Neural progenitor cell (in vitro differentiated cells): ENCODE measurements around the gene SLC30A3.

Experiments used
- EZH2 ChIP-seq: fragments of 200-600 bp; sonication (generic); IDR thresholded peaks from 2 replicates; pipeline ENCODE4 v1.6.1; 2017; ENCODE audit warnings: antibody characterized with exemption, mild to moderate bottlenecking, moderate library complexity
- EZH2phosphoT487 ChIP-seq: fragments of 200-600 bp; sonication (generic); IDR thresholded peaks from 2 replicates; pipeline ENCODE4 v1.6.1; 2017; ENCODE audit warnings: antibody characterized with exemption
- TF ChIP-seq, protein P1 (sequence below): fragments of 200-600 bp; sonication (generic); IDR thresholded peaks from 2 replicates; pipeline ENCODE4 v1.5.1; 2017; ENCODE audit warnings: antibody characterized with exemption, mild to moderate bottlenecking

DNA sequence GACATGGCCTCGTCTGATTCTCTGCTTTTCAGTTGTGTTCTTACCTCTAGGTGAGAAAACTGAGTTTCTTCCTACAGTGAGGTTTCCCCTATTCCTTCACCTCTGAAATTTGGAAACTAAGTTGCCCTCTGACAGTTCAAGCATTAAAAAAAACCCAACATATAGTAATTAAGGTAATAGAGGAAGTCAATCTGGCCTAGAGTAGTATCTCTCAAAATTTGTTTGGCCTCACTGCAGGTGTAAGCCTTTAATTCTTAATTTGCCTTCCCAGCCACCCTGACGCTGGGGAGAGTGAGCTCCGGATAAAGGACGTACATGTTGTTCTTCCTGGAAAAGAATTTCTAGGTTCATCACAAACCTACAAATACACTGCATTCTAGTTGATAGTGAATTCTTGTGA, 44.2 kb downstream of the SLC30A3 start:
- TF ChIP-seq, protein P1, sequence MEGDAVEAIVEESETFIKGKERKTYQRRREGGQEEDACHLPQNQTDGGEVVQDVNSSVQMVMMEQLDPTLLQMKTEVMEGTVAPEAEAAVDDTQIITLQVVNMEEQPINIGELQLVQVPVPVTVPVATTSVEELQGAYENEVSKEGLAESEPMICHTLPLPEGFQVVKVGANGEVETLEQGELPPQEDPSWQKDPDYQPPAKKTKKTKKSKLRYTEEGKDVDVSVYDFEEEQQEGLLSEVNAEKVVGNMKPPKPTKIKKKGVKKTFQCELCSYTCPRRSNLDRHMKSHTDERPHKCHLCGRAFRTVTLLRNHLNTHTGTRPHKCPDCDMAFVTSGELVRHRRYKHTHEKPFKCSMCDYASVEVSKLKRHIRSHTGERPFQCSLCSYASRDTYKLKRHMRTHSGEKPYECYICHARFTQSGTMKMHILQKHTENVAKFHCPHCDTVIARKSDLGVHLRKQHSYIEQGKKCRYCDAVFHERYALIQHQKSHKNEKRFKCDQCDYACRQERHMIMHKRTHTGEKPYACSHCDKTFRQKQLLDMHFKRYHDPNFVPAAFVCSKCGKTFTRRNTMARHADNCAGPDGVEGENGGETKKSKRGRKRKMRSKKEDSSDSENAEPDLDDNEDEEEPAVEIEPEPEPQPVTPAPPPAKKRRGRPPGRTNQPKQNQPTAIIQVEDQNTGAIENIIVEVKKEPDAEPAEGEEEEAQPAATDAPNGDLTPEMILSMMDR: no peak
- TF ChIP-seq EZH2phosphoT487: no peak
- TF ChIP-seq EZH2: no peak
